ENCODE measurements around the gene MAPK7. TPM values are rescaled to one million over a fixed set of nuclear protein-coding genes. Genes with fewer than 3 reads are reported as not detected.

MAPK7 gene
- total RNA-seq, 4 donors from 2014 or later, result 15.3 to 112 (median 48.3) TPM

DNA sequence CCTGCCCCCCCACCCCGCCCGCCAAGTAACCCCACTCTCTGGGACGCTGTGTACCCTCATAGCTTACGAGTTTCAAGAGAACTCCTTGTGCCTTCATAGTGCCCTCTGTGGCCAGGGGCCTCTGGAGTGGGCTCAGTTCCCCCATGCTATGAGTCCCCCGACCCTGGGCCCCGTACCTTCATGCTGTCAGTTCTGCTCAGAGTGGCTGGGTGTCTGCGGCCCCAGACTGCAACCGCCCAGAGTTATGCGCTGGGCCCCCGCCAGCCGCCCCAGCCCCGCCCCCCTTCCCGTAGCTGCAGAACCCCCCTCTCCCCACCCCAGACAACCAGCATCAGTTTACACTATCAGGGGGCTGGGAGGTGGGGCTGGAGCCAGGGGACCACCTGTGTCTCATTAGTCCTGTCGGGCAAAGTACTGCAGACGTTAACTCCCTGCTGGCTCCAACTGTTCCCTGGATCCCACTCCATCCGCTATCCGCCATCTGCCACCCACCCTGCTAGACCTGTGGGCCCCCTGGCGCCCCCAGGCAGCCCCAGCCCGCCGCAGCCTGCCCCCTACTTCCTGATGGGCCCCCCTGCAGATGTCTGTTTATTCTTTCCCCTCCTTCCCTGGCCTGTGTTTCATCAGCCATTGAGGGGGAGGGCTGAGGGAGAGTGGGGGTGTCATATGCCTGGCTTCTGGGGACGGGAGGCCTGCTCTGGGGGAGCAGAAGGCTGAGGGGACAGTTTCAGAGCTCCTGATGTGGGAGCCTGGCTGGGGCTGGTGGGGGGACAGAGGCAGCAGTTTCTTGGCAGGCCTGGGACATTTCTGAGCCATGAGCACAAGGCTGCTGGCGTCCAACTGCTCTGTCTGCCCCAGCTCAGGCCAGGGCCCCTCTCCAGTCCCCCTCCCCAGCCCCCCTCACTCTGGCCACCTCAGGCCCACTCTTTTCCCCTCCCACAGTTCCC is 8.9 kb downstream of the MAPK7 start, which contains the start of gene MFAP4:
MFAP4 (minus strand) TSS at position 217 of the 947 bp plus-strand sequence; CDS start at position 182, 35 bp downstream.
- TF ChIP-seq CTCF (IDR thresholded peaks at IDR 0.05), result no peak
- peak; percentile 86 for TF ChIP-seq EP300 (IDR thresholded peaks at IDR 0.05; ENCODE audit: low read depth)
- TF ChIP-seq POLR2A (IDR thresholded peaks at IDR 0.05), result no peak
- peak; percentile 16 to 66 (median 20) for TF ChIP-seq POLR2AphosphoS5 (IDR thresholded peaks at IDR 0.05)
- H3K36me3 ChIP-seq, result peaks cover 0 to 5% (median 0%) of the 10 kb centered on the region in 4 donors
- peak within 1 kb of the TSS; percentile 84 to 95 (median 90) for H3K27ac ChIP-seq
- no peaks in the 10 kb centered on the region for H3K9me3 ChIP-seq
- H3K4me1 ChIP-seq, result peaks cover 44 to 71% (median 51%) of the 10 kb centered on the region in 4 donors
- in situ Hi-C loops (cut with MboI; ENCODE audit: low pct_ligation_motif_present in 1 of 4, low pct_unique_long_range_greater_than_20kb in 1 of 4, low sequenced_read_pairs in 3 of 4), result no loop called here
- intact Hi-C loops (cut with DNase I; ENCODE audit: low total_unique reads), result no loop called here
- DNase-seq, result peak; percentile 60
- no peaks in the 10 kb centered on the region for H3K27me3 ChIP-seq
- 39% methylated on average over 14 of the region's 22 CpGs; no CpG with 5 or more reads in 1 of the 2 donors for WGBS, 2 donors (ENCODE audit: low coverage in 1 of 2)
- peak within 1 kb of the TSS in 3 of 4 donors; percentile 4 to 34 (median 13) for H3K4me3 ChIP-seq

DNA sequence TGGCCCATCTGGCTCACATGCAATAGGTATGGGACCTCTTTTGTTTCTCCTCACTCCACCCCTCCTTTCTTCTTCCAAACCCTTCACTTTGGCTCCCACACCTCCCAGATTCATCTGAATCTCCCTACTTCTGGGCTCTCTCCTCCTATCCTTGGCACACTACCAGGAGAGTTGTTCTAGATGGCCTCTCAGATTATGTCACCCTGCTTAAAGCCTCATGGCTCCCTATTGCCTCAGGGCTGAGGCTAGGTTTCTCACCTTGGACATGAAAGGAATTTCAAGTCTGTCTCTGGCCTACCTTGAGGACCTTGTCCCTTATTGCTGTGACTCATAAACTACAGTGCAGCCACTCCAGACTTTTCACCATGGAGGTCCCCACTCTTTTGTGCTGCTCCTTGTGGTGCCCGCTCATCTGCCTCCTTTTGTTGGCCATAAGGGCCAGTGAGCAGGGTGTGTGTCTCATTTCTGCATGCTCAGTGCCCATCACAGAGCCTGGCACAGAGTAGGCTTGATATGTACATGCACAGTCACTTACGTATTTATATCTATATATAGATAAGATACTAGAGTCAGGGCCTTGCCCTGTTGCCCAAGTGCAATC is 9.7 kb downstream of the MAPK7 start:
- intact Hi-C loops (cut with DNase I; ENCODE audit: low total_unique reads) (no loop called here), in situ Hi-C loops (cut with MboI; ENCODE audit: low pct_ligation_motif_present in 1 of 4, low pct_unique_long_range_greater_than_20kb in 1 of 4, low sequenced_read_pairs in 3 of 4) (no loop called here)
- Histone ChIP-seq H3K36me3 (no peaks in the 10 kb centered on the region), H3K27ac (peak overlapping the region; percentile 84 to 95 (median 90)), H3K4me1 (peaks cover 41 to 65% (median 48%) of the 10 kb centered on the region in 4 donors), H3K4me3 (no peak overlapping the region), H3K27me3 (no peaks in the 10 kb centered on the region), H3K9me3 (no peaks in the 10 kb centered on the region)
- TF ChIP-seq POLR2AphosphoS5 (IDR thresholded peaks at IDR 0.05) (no peak), POLR2A (IDR thresholded peaks at IDR 0.05) (no peak), CTCF (IDR thresholded peaks at IDR 0.05) (no peak), EP300 (IDR thresholded peaks at IDR 0.05; ENCODE audit: low read depth) (no peak)
- WGBS, 2 donors (ENCODE audit: low coverage in 1 of 2), result 90% methylated on average over 2 of the region's 2 CpGs; no CpG with 5 or more reads in 1 of the 2 donors
- no peak for DNase-seq

DNA sequence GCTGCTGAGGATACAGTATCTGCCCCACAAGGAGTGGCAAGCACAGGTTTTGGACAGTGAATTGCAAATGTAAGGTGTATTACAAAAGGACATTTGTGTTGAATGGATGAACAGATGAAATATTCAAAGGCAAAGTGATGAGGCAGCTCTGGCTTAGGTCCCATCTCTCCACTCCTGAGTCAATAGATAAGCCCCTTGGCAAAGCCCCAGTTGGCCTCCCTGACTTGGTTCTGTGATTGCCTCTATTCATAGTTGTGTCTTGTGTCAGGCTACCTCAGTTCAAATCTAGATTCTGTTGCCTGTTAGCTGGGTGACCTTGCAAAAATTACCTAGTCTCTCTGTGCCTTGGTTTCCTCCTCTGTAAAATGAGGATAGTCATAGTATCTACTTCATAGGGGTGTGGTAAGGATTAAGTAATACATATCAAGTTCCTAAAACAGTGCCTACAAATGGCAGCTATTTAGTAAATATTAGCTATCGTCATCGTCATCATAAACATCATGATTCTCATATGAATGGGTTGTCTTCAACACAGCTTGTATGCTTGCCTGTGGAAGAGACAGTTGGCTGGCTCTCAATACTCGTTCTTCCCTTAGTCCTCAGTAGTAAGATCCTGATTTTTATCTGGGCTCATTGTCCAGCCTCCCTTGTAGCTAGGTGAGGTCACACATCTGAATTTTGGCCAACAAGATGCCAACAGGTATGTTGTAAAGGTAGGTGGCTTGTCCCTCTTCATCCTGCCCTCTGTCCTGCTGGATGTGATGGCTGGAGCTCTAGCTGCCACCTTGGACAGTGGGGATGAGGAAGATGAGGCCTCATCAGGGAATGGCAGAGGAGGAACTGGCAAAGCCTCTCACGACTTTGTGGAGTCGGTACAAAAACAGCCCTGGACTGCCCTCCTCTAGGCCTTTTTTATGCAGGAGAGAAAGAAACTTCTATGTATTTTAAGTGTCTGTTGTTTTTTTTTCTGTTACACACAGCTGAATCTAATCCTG is 10.8 kb downstream of the MAPK7 start:
- H3K9me3 ChIP-seq, result no peaks in the 10 kb centered on the region
- peak overlapping the region; percentile 84 to 95 (median 90) for H3K27ac ChIP-seq
- TF ChIP-seq POLR2A (IDR thresholded peaks at IDR 0.05) (no peak), EP300 (IDR thresholded peaks at IDR 0.05; ENCODE audit: low read depth) (no peak), CTCF (IDR thresholded peaks at IDR 0.05) (no peak), POLR2AphosphoS5 (IDR thresholded peaks at IDR 0.05) (no peak)
- H3K27me3 ChIP-seq, result no peaks in the 10 kb centered on the region
- in situ Hi-C loops (cut with MboI; ENCODE audit: low pct_ligation_motif_present in 1 of 4, low pct_unique_long_range_greater_than_20kb in 1 of 4, low sequenced_read_pairs in 3 of 4) (no loop called here), intact Hi-C loops (cut with DNase I; ENCODE audit: low total_unique reads) (no loop called here)
- H3K4me3 ChIP-seq, result no peak overlapping the region
- DNase-seq, result peak; percentile 6
- H3K4me1 ChIP-seq, result peaks cover 37 to 54% (median 41%) of the 10 kb centered on the region in 4 donors
- 62 to 93% methylated on average over 4 to 5 of the region's 5 CpGs for WGBS, 2 donors (ENCODE audit: low coverage in 1 of 2)
- H3K36me3 ChIP-seq, result no peaks in the 10 kb centered on the region

Data from transverse colon (tissue), 4 donors.